HG03575 (cell line): ENCODE results near the gene SGK2.
"Not testable (repeated sequence)": the region's sequence is repeated elsewhere in the genome, so short reads cannot be mapped to it uniquely, and the experiment has no call there.

Experiments used
- ATAC-seq: cut with Tn5 transposase; IDR thresholded peaks from one replicate; pipeline ENCODE4 v1.9.1; 2021; ENCODE audit not compliant: unreplicated experiment, insufficient number of reproducible peaks, low FRiP score; ENCODE audit errors: extremely low read depth

The SGK2 gene

DNA sequence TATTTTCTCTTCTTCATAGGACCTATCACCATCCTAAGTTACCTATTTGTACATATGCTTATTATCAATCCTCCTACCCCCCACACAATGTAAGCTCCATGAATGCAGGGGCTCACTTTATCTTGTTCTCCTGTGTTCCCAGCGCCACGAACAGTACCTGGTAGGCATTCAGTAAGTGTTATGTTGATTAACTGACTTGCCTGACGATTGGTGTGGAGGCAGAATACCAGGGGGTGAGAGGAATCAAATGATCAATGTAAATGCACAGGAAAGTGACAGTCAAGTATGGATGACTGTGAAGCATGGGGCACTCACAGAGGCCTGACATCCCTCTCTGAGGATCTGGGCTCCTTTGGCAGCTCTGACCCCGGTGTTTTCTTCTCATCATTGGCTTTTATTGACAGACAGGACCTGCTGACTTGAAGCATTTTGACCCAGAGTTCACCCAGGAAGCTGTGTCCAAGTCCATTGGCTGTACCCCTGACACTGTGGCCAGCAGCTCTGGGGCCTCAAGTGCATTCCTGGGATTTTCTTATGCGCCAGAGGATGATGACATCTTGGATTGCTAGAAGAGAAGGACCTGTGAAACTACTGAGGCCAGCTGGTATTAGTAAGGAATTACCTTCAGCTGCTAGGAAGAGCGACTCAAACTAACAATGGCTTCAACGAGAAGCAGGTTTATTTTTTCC is 25.8 kb downstream of the SGK2 start:
- no peak for ATAC-seq

DNA sequence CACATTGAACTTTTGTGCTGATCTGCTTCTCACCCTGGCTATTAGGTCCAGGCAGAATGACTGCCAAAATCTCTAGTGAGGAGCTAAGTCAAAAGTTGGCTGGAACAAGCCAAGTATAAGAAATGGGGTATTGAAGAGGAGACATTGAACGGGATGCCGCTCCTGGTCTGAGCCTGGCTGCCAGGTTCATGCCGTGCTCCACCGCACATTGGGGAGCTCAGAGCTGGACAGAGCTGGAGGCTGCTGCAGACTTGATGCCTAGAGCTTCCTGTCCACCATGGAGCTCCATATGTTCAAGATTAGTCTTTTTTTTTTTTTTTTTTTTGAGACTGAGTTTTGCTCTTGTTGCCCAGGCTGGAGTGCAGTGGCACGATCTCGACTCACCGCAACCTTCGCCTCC is 27.8 kb downstream of the SGK2 start:
- ATAC-seq: no peak

DNA sequence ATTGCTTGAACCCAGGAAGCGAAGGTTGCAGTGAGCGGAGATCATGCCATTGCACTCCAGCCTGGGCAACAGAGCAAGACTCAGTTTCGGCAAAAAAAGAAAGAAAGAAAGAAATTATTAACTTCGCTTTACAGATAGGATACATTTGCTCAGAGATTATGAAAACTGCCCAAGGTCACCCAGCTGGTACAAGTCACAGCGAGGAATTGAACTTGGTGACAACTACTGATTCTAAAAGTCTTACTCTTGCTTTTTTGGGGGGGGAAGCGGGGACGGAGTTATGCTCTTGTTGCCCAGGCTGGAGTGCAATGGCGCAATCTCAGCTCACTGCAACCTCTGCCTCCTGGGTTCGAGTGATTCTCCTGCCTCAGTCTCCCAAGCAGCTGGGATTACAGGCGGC is 29.7 kb downstream of the SGK2 start:
- ATAC-seq: not testable (repeated sequence)

DNA sequence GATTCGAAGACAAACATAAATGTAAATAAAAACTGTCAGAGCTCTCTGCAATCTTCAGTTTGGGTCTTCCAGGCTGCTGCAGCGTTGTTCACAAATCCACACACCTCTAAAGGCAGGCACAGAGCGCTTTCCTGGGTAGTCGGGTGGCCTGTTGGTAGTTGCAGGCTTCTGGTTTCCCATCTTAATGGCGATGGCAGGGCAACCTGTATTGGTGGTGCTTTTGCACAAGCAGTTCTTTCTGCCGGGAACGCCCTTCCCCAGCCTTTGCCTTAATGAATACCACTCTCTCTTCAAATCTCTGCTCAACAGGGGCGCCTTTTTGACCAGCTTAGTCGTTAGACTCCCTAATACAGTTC is 31.2 kb downstream of the SGK2 start:
- no peak for ATAC-seq

DNA sequence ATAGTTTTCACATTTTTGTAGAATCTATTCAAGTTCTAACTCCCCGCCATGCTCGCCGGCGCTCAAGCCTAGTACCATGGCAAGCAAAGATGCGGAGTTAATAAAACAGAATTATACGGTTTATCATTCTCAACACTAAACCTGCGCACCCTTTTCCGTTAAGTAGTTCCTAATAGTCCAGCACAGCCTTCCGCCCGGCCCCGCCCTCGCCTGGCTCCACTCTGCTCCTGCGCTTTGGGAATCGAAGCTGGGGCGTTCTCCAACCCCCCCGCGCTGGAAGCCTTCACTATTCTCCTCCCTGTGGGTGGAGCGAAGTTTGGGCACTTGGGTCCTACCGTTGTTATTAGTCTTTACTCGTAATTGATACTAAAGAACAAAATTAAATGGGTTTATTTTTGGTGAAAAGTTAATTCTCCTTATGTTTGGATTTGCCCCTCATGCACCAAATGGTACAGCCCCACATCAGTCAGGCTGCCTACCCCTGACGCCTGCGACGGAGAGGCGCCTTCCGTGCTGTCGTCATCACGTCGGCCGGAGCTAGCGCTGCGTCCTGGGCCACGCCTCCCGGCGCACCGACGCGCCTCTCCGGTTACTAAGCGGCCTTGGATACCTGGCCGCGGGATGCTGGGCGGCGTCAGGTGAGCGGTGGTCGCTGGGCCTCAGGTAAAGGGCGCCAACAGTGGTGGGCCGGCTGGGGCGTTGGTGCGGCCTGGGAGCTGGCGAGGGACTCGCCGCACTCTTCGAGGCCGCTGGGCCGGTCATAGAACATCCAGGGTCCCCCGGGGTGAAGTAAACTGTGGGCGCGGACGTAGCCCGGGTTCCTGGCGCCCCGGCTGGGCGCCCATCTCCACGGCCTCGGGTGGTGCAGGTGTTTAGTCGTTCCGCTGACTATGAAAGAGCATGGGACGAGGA is 31.8 kb downstream of the SGK2 start, which contains the start of gene IFT52:
TSS of gene IFT52 (plus strand) at position 546 of the 912 bp plus-strand sequence. CDS start 3,762 bp downstream, outside the sequence.
- ATAC-seq: no peak

DNA sequence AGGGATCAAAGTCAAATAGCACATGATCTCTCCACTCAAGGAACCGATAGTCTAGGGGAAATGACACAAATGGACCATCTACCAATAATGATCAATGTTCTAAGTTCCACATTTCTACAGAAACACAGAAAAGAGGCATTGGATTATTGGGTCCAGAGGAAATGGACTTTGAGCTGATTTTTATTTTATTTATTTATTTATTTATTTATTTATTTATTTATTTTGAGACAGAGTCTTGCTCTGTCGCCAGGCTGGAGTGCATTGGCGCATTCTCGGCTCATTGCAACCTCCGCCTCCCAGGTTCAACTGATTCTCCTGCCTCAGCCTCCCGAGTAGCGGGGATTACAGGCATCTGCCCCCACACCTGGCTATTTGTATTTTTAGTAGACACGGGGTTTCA is 43.1 kb downstream of the SGK2 start:
- not testable (repeated sequence) for ATAC-seq

DNA sequence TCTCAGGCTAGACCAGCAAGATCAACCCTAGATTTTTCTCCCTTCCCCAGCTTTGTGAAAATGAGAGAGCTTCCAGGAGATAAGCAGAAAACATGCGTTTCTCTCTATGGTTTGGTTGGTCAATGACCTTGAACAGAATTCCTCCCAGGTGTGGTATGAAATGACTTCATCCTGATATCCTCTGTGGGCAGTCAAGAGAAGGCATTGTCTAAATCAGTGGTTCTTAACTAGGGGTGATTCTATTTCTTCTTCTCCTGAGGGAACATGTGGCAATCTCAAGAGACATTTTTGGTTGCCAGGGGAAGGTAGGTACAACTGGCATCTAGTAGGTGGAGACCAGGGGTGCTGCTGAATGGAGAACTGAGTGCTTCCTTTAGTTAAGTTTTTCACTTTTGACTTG is 44.3 kb downstream of the SGK2 start:
- no peak for ATAC-seq

DNA sequence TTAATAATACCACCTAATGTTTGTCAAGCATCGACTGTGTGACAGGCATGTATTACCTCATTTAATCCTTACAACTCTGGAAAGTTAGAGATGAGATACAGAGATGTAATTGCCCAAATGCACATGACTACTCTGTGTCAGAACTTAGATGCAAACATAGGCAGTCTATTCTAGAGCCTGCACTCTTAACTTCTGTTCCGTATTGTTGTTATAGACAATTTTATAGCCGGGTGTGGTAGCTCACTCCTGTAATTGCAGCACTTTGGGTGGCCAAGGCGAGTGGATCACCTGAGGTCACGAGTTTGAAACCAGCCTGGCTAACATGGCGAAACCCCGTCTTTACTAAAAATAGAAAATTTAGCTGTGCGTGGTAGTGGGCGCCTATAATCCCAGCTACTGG is 46.9 kb downstream of the SGK2 start:
- no peak for ATAC-seq

DNA sequence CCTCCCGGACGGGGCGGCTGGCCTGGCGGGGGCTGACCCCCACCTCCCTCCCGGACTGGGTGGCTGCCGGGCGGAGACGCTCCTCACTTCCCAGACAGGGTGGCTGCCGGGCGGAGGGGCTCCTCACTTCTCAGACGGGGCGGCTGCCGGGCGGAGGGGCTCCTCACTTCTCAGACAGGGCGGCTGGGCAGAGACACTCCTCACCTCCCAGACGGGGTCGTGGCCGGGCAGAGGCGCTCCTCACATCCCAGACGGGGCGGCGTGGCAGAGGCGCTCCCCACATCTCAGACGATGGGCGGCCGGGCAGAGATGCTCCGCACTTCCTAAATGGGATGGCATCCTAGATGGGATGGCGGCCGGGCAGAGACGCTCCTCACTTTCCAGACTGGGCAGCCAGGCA is 48.5 kb downstream of the SGK2 start:
- not testable (repeated sequence) for ATAC-seq

DNA sequence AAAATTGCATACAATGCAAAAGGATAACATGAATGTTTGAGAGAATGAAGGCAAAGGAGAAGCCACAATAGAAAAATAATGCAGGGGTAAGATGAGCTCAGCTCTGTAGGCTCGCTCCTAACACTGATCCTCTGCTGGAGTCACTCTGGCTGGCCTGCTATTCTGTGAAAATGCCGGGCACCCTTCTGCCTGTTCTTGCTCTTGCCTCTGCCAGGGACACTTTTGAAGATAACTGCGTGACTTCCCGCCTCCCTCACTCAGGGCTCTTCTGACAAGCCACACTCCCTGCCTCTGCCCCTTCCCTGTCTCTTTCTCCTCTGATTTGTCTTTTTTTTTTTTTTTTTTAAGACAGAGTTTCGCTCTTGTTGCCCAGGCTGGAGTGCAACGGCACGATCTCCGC is 72.8 kb downstream of the SGK2 start:
- no peak for ATAC-seq
